Neural progenitor cell (in vitro differentiated cells): ENCODE measurements around the gene PRRX1. TPM values are rescaled to one million over a fixed set of nuclear protein-coding genes. Genes with fewer than 3 reads are reported as not detected.

Experiments
- DNase-seq: peaks from one replicate; pipeline ENCODE4 v3.0.0-alpha.2; 2016; ENCODE audit warnings: low spot score
- H2AFZ ChIP-seq: fragments of 200-600 bp; sonication (generic); replicated peaks from 2 replicates; pipeline ENCODE4 v1.6.1; 2016; ENCODE audit warnings: antibody characterized with exemption
- H3F3A ChIP-seq: fragments of 200-600 bp; sonication (generic); 2 replicates; pipeline ENCODE4 v1.6.1; 2016; ENCODE audit warnings: antibody characterized with exemption, low read depth
- H3K27ac ChIP-seq: fragments of 200-600 bp; sonication (generic); 2 replicates; pipeline ENCODE4 v1.5.1; 2016; ENCODE audit warnings: mild to moderate bottlenecking
- H3K27me3 ChIP-seq: fragments of 200-600 bp; sonication (generic); 2 replicates; pipeline ENCODE4 v1.6.1; 2016; ENCODE audit warnings: mild to moderate bottlenecking, moderate library complexity
- H3K36me3 ChIP-seq: fragments of 200-600 bp; sonication (generic); 2 replicates; pipeline ENCODE4 v1.5.1; 2016
- H3K4me1 ChIP-seq: fragments of 200-600 bp; sonication (generic); 2 replicates; pipeline ENCODE4 v1.6.1; 2016; ENCODE audit warnings: mixed run types
- H3K4me2 ChIP-seq: fragments of 200-600 bp; sonication (generic); 2 replicates; pipeline ENCODE4 v1.6.1; 2016
- H3K4me3 ChIP-seq: fragments of 200-600 bp; sonication (generic); 2 replicates; pipeline ENCODE4 v1.5.1; 2016
- H3K79me2 ChIP-seq: fragments of 200-600 bp; sonication (generic); 2 replicates; pipeline ENCODE4 v1.6.1; 2016; ENCODE audit warnings: low read depth
- H3K9ac ChIP-seq: fragments of 200-600 bp; sonication (generic); 2 replicates; pipeline ENCODE4 v1.6.1; 2016
- H3K9me3 ChIP-seq: fragments of 200-600 bp; sonication (generic); 2 replicates; pipeline ENCODE4 v1.5.1; 2016; ENCODE audit warnings: low read depth
- H4K20me1 ChIP-seq: fragments of 200-600 bp; sonication (generic); 2 replicates; pipeline ENCODE4 v1.6.1; 2016; ENCODE audit warnings: low read depth
- H3K27ac Mint-ChIP-seq: 3 replicates; pipeline ENCODE4 v1.8.0; 2021; ENCODE audit warnings: mixed read lengths
- H3K27me3 Mint-ChIP-seq: 2 replicates; pipeline ENCODE4 v1.8.0; 2022; ENCODE audit warnings: low read depth, mild to moderate bottlenecking, inconsistent platforms, moderate library complexity, mixed read lengths; ENCODE audit not compliant: insufficient read depth
- H3K36me3 Mint-ChIP-seq: 3 replicates; pipeline ENCODE4 v1.8.0; 2021; ENCODE audit warnings: mixed read lengths
- H3K4me1 Mint-ChIP-seq: 3 replicates; pipeline ENCODE4 v1.8.0; 2021; ENCODE audit warnings: mixed read lengths
- H3K4me3 Mint-ChIP-seq: 3 replicates; pipeline ENCODE4 v1.8.0; 2021; ENCODE audit warnings: mild to moderate bottlenecking, moderate library complexity, mixed read lengths
- H3K9me3 Mint-ChIP-seq: 3 replicates; pipeline ENCODE4 v1.8.0; 2020; ENCODE audit warnings: mixed read lengths
- EZH2 ChIP-seq: fragments of 200-600 bp; sonication (generic); IDR thresholded peaks from 2 replicates; pipeline ENCODE4 v1.6.1; 2017; ENCODE audit warnings: antibody characterized with exemption, mild to moderate bottlenecking, moderate library complexity
- EZH2phosphoT487 ChIP-seq: fragments of 200-600 bp; sonication (generic); IDR thresholded peaks from 2 replicates; pipeline ENCODE4 v1.6.1; 2017; ENCODE audit warnings: antibody characterized with exemption
- total RNA-seq: library from RNA; depleted of rRNA; stranded (reverse); fragments of >200 nt; gene quantifications from 2 replicates; pipeline ENCODE4 v1.2.3, GENCODE V29; 2015; ENCODE audit warnings: low replicate concordance
- TF ChIP-seq, protein P1 (sequence below): fragments of 200-600 bp; sonication (generic); IDR thresholded peaks from 2 replicates; pipeline ENCODE4 v1.5.1; 2017; ENCODE audit warnings: antibody characterized with exemption, mild to moderate bottlenecking

PRRX1 gene
- total RNA-seq, 1 donor from 2014 or later = 0.19 TPM

DNA sequence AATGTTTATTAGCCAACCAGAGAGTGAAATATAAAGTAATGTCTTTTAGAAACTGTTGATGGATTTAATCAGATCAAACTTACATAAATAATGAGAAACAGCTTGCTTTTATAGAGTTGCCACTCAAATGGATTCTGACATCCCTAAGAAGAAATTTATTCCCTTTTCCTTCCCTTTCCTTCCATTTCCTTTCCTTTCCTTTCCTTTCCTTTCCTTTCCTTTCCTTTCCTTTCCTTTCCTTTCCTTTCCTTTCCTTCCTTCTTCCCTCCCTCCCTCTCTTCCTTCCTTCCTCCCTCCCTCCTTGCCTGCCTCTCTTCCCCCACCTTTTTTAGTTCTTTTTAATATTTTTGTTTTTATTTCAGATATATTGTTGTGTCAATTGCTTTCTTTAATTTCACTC is 27.3 kb downstream of the PRRX1 start:
- H3K4me1 ChIP-seq = no peaks in the 10 kb centered on the region
- no peak overlapping the region for H3K9ac ChIP-seq
- H3K79me2 ChIP-seq = no peaks in the 10 kb centered on the region
- H4K20me1 ChIP-seq = no peaks in the 10 kb centered on the region
- H3K27me3 Mint-ChIP-seq = no peaks in the 10 kb centered on the region
- H3K9me3 Mint-ChIP-seq = no peaks in the 10 kb centered on the region
- no peaks in the 10 kb centered on the region for H3F3A ChIP-seq
- H3K4me1 Mint-ChIP-seq = peaks cover 20% of the 10 kb centered on the region
- H3K36me3 ChIP-seq = no peaks in the 10 kb centered on the region
- no peak overlapping the region for H2AFZ ChIP-seq
- no peak overlapping the region for H3K4me3 Mint-ChIP-seq
- no peaks in the 10 kb centered on the region for H3K36me3 Mint-ChIP-seq
- H3K27ac ChIP-seq = no peak overlapping the region
- no peak overlapping the region for H3K4me2 ChIP-seq
- H3K9me3 ChIP-seq = no peaks in the 10 kb centered on the region
- DNase-seq = no peak
- no peak overlapping the region for H3K4me3 ChIP-seq
- no peak overlapping the region for H3K27ac Mint-ChIP-seq
- no peak for TF ChIP-seq EZH2phosphoT487
- no peak for TF ChIP-seq EZH2
- TF ChIP-seq, protein P1, sequence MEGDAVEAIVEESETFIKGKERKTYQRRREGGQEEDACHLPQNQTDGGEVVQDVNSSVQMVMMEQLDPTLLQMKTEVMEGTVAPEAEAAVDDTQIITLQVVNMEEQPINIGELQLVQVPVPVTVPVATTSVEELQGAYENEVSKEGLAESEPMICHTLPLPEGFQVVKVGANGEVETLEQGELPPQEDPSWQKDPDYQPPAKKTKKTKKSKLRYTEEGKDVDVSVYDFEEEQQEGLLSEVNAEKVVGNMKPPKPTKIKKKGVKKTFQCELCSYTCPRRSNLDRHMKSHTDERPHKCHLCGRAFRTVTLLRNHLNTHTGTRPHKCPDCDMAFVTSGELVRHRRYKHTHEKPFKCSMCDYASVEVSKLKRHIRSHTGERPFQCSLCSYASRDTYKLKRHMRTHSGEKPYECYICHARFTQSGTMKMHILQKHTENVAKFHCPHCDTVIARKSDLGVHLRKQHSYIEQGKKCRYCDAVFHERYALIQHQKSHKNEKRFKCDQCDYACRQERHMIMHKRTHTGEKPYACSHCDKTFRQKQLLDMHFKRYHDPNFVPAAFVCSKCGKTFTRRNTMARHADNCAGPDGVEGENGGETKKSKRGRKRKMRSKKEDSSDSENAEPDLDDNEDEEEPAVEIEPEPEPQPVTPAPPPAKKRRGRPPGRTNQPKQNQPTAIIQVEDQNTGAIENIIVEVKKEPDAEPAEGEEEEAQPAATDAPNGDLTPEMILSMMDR = no peak
- H3K27me3 ChIP-seq = no peaks in the 10 kb centered on the region

DNA sequence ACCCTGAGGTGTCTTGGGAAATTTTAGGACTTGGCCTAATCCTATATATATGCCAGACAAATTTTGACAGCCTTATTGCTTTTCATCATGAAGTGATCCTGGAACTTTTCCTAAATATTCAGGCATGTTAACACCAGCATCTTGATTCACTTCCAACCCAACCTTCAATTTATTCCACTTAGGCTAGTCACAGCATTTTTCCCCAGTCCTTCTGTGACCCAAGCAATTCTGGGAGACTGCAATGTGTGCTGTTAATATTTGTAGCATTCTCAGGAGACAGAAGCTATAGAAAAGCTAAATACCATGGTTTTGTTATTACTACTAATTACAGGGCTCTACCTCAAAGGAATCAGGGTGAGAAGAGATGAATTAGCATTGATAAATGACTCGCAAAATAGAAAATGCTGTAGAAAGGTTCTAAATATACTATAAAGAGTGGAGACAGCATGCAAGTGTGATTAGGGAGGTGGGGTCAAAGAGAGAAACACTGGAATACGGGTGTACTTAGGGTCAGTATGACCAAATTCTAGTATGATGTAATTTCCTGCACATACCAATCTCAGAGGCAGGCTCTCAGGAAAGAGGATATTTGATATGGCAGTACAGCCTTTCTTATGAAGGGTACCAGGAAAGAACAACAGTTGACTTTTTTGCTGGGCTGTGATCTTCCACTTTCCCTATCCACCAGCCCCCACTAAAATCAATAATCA is 29.1 kb downstream of the PRRX1 start:
- H3K36me3 Mint-ChIP-seq = no peaks in the 10 kb centered on the region
- H3K27me3 ChIP-seq = no peaks in the 10 kb centered on the region
- no peaks in the 10 kb centered on the region for H3K27me3 Mint-ChIP-seq
- H3K27ac Mint-ChIP-seq = no peak overlapping the region
- TF ChIP-seq EZH2 (no peak), EZH2phosphoT487 (no peak)
- TF ChIP-seq, protein P1 = no peak
- H3K4me1 ChIP-seq = peaks cover 5% of the 10 kb centered on the region
- no peak overlapping the region for H3K4me3 Mint-ChIP-seq
- no peaks in the 10 kb centered on the region for H3F3A ChIP-seq
- no peaks in the 10 kb centered on the region for H4K20me1 ChIP-seq
- no peak overlapping the region for H3K4me3 ChIP-seq
- H2AFZ ChIP-seq = no peak overlapping the region
- no peak overlapping the region for H3K4me2 ChIP-seq
- H3K4me1 Mint-ChIP-seq = peaks cover 9% of the 10 kb centered on the region
- no peak overlapping the region for H3K27ac ChIP-seq
- H3K9me3 Mint-ChIP-seq = no peaks in the 10 kb centered on the region
- DNase-seq = no peak
- H3K9ac ChIP-seq = no peak overlapping the region
- H3K79me2 ChIP-seq = no peaks in the 10 kb centered on the region
- no peaks in the 10 kb centered on the region for H3K36me3 ChIP-seq
- no peaks in the 10 kb centered on the region for H3K9me3 ChIP-seq

- Mint-ChIP-seq H3K27me3 (no peaks in the 10 kb centered on the region), H3K27ac (no peak overlapping the region), H3K4me1 (peaks cover 18% of the 10 kb centered on the region), H3K36me3 (no peaks in the 10 kb centered on the region), H3K4me3 (no peak overlapping the region), H3K9me3 (no peaks in the 10 kb centered on the region)
- Histone ChIP-seq H4K20me1 (no peaks in the 10 kb centered on the region), H3F3A (no peaks in the 10 kb centered on the region), H3K9me3 (no peaks in the 10 kb centered on the region), H3K9ac (no peak overlapping the region), H3K4me1 (peaks cover 5% of the 10 kb centered on the region), H3K27ac (no peak overlapping the region), H3K36me3 (no peaks in the 10 kb centered on the region), H3K27me3 (no peaks in the 10 kb centered on the region), H3K4me2 (no peak overlapping the region), H3K4me3 (no peak overlapping the region), H3K79me2 (no peaks in the 10 kb centered on the region), H2AFZ (no peak overlapping the region)
- no peak for TF ChIP-seq EZH2phosphoT487
- DNase-seq = no peak
These were observed 30.4 kb downstream of the PRRX1 start for GRCh38 chr1:170694172-170694926.
